Measurements from ENCODE around the gene HIP1. TPM values are rescaled to one million over a fixed set of nuclear protein-coding genes. Genes with fewer than 3 reads are reported as not detected.
"Not testable (repeated sequence)": the region's sequence is repeated elsewhere in the genome, so short reads cannot be mapped to it uniquely, and the experiment has no call there.

Gene HIP1
- total RNA-seq, result 1 to 10 TPM; 6.7 to 7.4 TPM
- 6.1 TPM for polyA plus RNA-seq

DNA sequence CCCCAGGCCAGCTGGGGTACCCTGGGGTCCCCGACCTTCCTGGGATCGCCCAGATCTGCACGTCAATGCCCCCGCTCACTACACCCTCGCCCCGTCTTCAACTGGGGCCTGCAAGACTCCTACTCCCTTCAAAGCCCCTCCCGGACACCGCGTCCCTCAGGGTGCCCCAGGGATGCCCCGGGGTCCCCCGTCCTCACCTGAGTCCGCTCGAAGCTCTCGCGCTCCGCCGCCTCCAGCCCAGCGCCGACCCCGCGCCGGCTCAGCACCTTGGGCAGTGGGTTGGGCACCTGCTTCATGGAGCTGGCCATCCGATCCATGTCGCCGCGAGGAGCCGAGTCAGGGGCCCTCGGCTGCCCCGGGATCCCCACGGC is at the start of gene HIP1:
TSS of gene HIP1 (minus strand) at position 338 of the 371 bp plus-strand sequence. CDS start at position 317, 21 bp downstream.
- Mint-ChIP-seq H3K4me3 (peak within 1 kb of the TSS; percentile 89 to 99 (median 97)), H3K4me1 (peaks cover 18 to 35% (median 20%) of the 10 kb centered on the region in 3 donors), H3K27me3 (no peaks in the 10 kb centered on the region), H3K36me3 (peaks cover 2 to 4% (median 3%) of the 10 kb centered on the region in 3 donors), H3K9me3 (no peaks in the 10 kb centered on the region), H3K27ac (peak within 1 kb of the TSS; percentile 79 to 100 (median 98))
- no peak for DNase-seq
- peak within 1 kb of the TSS; percentile 78 for H3K27ac ChIP-seq (ENCODE audit: low read depth, low read length)
- no peaks in the 10 kb centered on the region for H3K9me3 ChIP-seq (ENCODE audit: low read length)
- peak within 1 kb of the TSS; percentile 89 for H3K4me3 ChIP-seq (ENCODE audit: low read length)
- H3K36me3 ChIP-seq (ENCODE audit: insufficient read depth, low read length), result no peaks in the 10 kb centered on the region
- H3K27me3 ChIP-seq (ENCODE audit: insufficient read depth, low read length, poor library complexity, severe bottlenecking), result no peaks in the 10 kb centered on the region
- ChIA-PET CTCF (interaction anchor here (0.7 to 1.8 kb wide), 4 partner anchors 9 to 36 kb away, joined by 3 to 9 read pairs (median 4); no protein-coding TSS in a partner anchor), POLR2A (interaction anchor here (0.8 to 1.9 kb wide), 2 partner anchors 9 to 11 kb away, joined by 11 to 19 read pairs; no protein-coding TSS in a partner anchor)
- H3K4me1 ChIP-seq (ENCODE audit: insufficient read depth, low read length), result peaks cover 9% of the 10 kb centered on the region

DNA sequence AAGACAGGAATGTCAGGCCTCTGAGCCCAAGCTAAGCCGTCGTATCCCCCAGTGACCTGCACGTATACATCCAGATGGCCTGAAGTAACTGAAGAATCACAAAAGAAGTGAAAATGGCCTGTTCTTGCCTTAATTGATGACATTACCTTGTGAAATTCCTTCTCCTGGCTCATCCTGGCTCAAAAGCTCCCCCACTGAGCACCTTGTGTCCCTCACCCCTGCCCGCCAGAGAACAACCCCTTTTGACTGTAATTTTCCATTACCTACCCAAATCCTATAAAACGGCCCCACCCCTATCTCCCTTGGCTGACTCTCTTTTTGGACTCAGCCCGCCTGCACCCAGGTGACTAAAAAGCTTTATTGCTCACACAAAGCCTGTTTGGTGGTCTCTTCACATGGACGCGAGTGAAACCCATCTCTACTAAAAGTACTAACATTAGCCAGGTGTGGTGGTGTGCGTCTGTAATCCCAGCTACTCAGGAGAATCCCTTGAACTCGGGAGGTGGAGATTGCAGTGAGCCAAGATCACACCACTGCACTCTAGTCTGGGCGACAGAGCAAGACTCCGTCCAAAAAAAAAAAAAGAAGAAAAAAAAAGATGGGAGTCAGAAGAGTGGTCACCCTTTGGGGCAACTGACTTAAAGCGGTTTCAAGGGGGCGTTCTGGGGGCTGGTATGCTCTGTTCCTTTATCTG is 49.6 kb upstream of the HIP1 start:
- H3K27me3 ChIP-seq (ENCODE audit: insufficient read depth, low read length, poor library complexity, severe bottlenecking); H3K9me3 Mint-ChIP-seq; DNase-seq; H3K27me3 Mint-ChIP-seq; H3K9me3 ChIP-seq (ENCODE audit: low read length); H3K36me3 ChIP-seq (ENCODE audit: insufficient read depth, low read length); H3K36me3 Mint-ChIP-seq; H3K4me1 ChIP-seq (ENCODE audit: insufficient read depth, low read length); H3K4me1 Mint-ChIP-seq; H3K4me3 Mint-ChIP-seq; H3K27ac ChIP-seq (ENCODE audit: low read depth, low read length); H3K4me3 ChIP-seq (ENCODE audit: low read length); CTCF ChIA-PET; H3K27ac Mint-ChIP-seq: not testable (repeated sequence)
- POLR2A ChIA-PET, result interaction anchor here (0.6 kb wide), 1 partner anchor 23 kb away, joined by 4 read pairs; no protein-coding TSS in a partner anchor

DNA sequence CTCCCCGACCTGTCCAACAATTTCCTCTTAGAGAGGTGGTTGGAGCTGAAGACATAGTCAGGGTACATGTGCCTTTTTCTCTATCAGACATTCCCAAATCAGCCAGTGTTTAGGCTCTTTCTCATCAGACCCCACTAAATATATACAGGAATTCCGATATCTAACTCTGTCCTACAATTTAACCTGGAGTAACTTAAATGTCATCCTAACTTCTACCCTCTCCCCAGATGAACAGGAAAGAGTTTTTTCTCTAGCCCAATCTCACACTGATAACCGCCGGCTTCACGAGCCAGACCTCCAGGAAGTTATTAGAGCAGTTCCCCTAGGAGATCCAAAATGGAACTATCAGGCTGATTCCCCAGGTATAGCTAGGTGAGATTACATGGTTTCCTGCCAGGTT is 44.3 kb upstream of the HIP1 start:
- CTCF ChIA-PET; H3K9me3 Mint-ChIP-seq; POLR2A ChIA-PET; H3K4me1 ChIP-seq (ENCODE audit: insufficient read depth, low read length); H3K27me3 ChIP-seq (ENCODE audit: insufficient read depth, low read length, poor library complexity, severe bottlenecking); H3K36me3 ChIP-seq (ENCODE audit: insufficient read depth, low read length); H3K27ac ChIP-seq (ENCODE audit: low read depth, low read length); DNase-seq; H3K36me3 Mint-ChIP-seq; H3K4me3 Mint-ChIP-seq; H3K4me1 Mint-ChIP-seq; H3K4me3 ChIP-seq (ENCODE audit: low read length); H3K9me3 ChIP-seq (ENCODE audit: low read length); H3K27ac Mint-ChIP-seq: not testable (repeated sequence)
- peaks cover 3 to 14% of the 10 kb centered on the region in 2 donors for H3K27me3 Mint-ChIP-seq

- H3K9me3 Mint-ChIP-seq; H3K27ac ChIP-seq (ENCODE audit: low read depth, low read length); H3K36me3 ChIP-seq (ENCODE audit: insufficient read depth, low read length); H3K4me1 ChIP-seq (ENCODE audit: insufficient read depth, low read length); H3K36me3 Mint-ChIP-seq; CTCF ChIA-PET; H3K9me3 ChIP-seq (ENCODE audit: low read length); DNase-seq; H3K27me3 ChIP-seq (ENCODE audit: insufficient read depth, low read length, poor library complexity, severe bottlenecking); H3K4me3 Mint-ChIP-seq; H3K4me3 ChIP-seq (ENCODE audit: low read length): not testable (repeated sequence)
- Mint-ChIP-seq H3K27ac (peak overlapping the region in 1 of 8 donors; percentile 51), H3K4me1 (peaks cover 8 to 21% (median 18%) of the 10 kb centered on the region in 3 donors), H3K27me3 (peaks cover 7 to 14% of the 10 kb centered on the region in 2 donors)
- POLR2A ChIA-PET, result interaction anchor here (0.7 kb wide), 1 partner anchor 130 kb away, joined by 4 read pairs; no protein-coding TSS in a partner anchor
Measured at GRCh38 chr7:75780647-75781273, 42.0 kb upstream of the HIP1 start.

DNA sequence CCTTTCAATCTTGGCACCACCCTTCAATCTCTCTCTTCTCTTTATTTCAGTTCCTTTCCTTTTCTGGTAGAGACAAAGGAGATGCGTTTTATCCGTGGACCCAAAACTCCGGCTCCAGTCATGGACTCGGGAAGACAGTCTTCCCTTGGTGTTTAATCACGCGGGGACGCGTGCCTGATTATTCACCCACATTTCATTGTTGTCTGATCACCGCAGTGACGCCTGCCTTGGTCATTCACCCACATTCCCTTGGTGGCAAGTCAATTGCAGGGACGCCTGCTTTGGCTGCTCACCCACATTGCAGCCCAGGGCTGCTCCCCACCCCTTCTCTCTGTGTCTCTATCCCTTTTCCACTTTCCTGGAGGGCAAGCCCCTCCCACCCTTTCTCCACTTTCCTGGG is 40.8 kb upstream of the HIP1 start:
- POLR2A ChIA-PET; H3K4me3 Mint-ChIP-seq; H3K27me3 ChIP-seq (ENCODE audit: insufficient read depth, low read length, poor library complexity, severe bottlenecking); H3K36me3 ChIP-seq (ENCODE audit: insufficient read depth, low read length); DNase-seq; H3K9me3 ChIP-seq (ENCODE audit: low read length); H3K9me3 Mint-ChIP-seq; H3K36me3 Mint-ChIP-seq; H3K4me3 ChIP-seq (ENCODE audit: low read length); CTCF ChIA-PET: not testable (repeated sequence)
- H3K27ac Mint-ChIP-seq, result peak overlapping the region in 2 of 8 donors; percentile 30 to 52
- peak overlapping the region; percentile 35 for H3K27ac ChIP-seq (ENCODE audit: low read depth, low read length)
- peaks cover 12 to 23% (median 23%) of the 10 kb centered on the region in 3 donors for H3K4me1 Mint-ChIP-seq
- peaks cover 7 to 14% of the 10 kb centered on the region in 2 donors for H3K27me3 Mint-ChIP-seq
- peaks cover 12% of the 10 kb centered on the region for H3K4me1 ChIP-seq (ENCODE audit: insufficient read depth, low read length)

GRCh38 chr7:75779035-75779434 is 40.3 kb upstream of the HIP1 start:
- H3K4me3 ChIP-seq (ENCODE audit: low read length); H3K27ac ChIP-seq (ENCODE audit: low read depth, low read length); H3K36me3 Mint-ChIP-seq; POLR2A ChIA-PET; CTCF ChIA-PET; H3K27me3 ChIP-seq (ENCODE audit: insufficient read depth, low read length, poor library complexity, severe bottlenecking); H3K4me3 Mint-ChIP-seq; H3K9me3 Mint-ChIP-seq; H3K36me3 ChIP-seq (ENCODE audit: insufficient read depth, low read length); H3K9me3 ChIP-seq (ENCODE audit: low read length); DNase-seq: not testable (repeated sequence)
- Mint-ChIP-seq H3K27me3 (peaks cover 7 to 14% of the 10 kb centered on the region in 2 donors), H3K27ac (peak overlapping the region in 2 of 8 donors; percentile 32 to 33), H3K4me1 (peaks cover 12 to 23% (median 23%) of the 10 kb centered on the region in 3 donors)
- peaks cover 12% of the 10 kb centered on the region for H3K4me1 ChIP-seq (ENCODE audit: insufficient read depth, low read length)

- peaks cover 0 to 5% (median 2%) of the 10 kb centered on the region in 5 donors for H3K9me3 Mint-ChIP-seq
- peaks cover 12 to 23% (median 23%) of the 10 kb centered on the region in 3 donors for H3K4me1 Mint-ChIP-seq
- no peak overlapping the region for H3K27ac ChIP-seq (ENCODE audit: low read depth, low read length)
- H3K4me1 ChIP-seq (ENCODE audit: insufficient read depth, low read length), result peaks cover 12% of the 10 kb centered on the region
- H3K27me3 Mint-ChIP-seq, result peaks cover 4 to 7% of the 10 kb centered on the region in 2 donors
- ChIA-PET CTCF (no interaction called here), POLR2A (no interaction called here)
- peaks cover 0 to 2% (median 0%) of the 10 kb centered on the region in 3 donors for H3K36me3 Mint-ChIP-seq
- peak in 3 of 5 donors; percentile 2 to 73 (median 67) for DNase-seq
- no peaks in the 10 kb centered on the region for H3K36me3 ChIP-seq (ENCODE audit: insufficient read depth, low read length)
- no peaks in the 10 kb centered on the region for H3K9me3 ChIP-seq (ENCODE audit: low read length)
- H3K4me3 ChIP-seq (ENCODE audit: low read length), result no peak overlapping the region
- peak overlapping the region in 7 of 8 donors; percentile 56 to 90 (median 79) for H3K27ac Mint-ChIP-seq
- peak overlapping the region in 4 of 7 donors; percentile 1 to 52 (median 24) for H3K4me3 Mint-ChIP-seq
- H3K27me3 ChIP-seq (ENCODE audit: insufficient read depth, low read length, poor library complexity, severe bottlenecking), result no peaks in the 10 kb centered on the region
Measured at GRCh38 chr7:75776295-75776971, 37.7 kb upstream of the HIP1 start.

DNA sequence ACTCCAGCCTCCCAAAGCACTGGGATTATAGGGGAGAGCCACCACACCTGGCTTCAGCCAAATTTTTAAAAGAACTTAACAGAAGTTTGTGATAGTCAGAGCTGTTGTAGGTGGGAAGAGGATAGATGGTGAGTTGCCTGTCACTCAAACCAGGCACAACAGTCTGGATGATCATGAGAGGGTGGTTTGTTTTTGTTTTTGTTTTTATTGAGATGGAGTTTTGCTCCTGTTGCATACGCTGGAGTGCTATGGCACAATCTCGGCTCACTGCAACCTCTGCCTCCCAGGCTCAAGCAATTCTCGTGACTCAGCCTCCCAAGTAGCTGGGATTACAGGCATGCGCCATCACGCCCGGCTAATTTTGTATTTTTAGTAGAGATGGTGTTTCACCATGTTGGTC is 35.2 kb upstream of the HIP1 start:
- H3K36me3 ChIP-seq (ENCODE audit: insufficient read depth, low read length); H3K27me3 ChIP-seq (ENCODE audit: insufficient read depth, low read length, poor library complexity, severe bottlenecking); H3K27ac ChIP-seq (ENCODE audit: low read depth, low read length); H3K4me3 ChIP-seq (ENCODE audit: low read length); POLR2A ChIA-PET; H3K27me3 Mint-ChIP-seq; H3K9me3 Mint-ChIP-seq; H3K4me3 Mint-ChIP-seq; H3K9me3 ChIP-seq (ENCODE audit: low read length); H3K36me3 Mint-ChIP-seq; DNase-seq: not testable (repeated sequence)
- CTCF ChIA-PET, result interaction anchor here (1.3 kb wide), 1 partner anchor 35 kb away, joined by 3 read pairs; the partner anchor contains the start of gene HIP1
- peak overlapping the region in 1 of 8 donors; percentile 19 for H3K27ac Mint-ChIP-seq
- peaks cover 12% of the 10 kb centered on the region for H3K4me1 ChIP-seq (ENCODE audit: insufficient read depth, low read length)
- H3K4me1 Mint-ChIP-seq, result peaks cover 12 to 23% (median 18%) of the 10 kb centered on the region in 3 donors

Measured in CD8-positive, alpha-beta memory T cell (primary cell).